Thoracic aorta (tissue), 2 donors: Measurements from ENCODE around the gene SELENOO. TPM values are rescaled to one million over a fixed set of nuclear protein-coding genes. Genes with fewer than 3 reads are reported as not detected.

Source experiments
- ATAC-seq: fragments of 150-250 bp; one replicate; pipeline ENCODE4 v1.8.0; 2017; ENCODE audit warnings: low read depth; ENCODE audit not compliant: insufficient number of reproducible peaks, low FRiP score
- DNase-seq: peaks from one replicate; pipeline ENCODE4 v3.0.0-alpha.2; 2020; ENCODE audit warnings: low spot score
- H3K27ac ChIP-seq, 2 donors: fragments of 200-600 bp; sonication (generic); 1 replicate in 1 of 2; 2 replicates in 1 of 2; pipeline ENCODE4 v1.5.1; 2016; ENCODE audit warnings: mild to moderate bottlenecking in 2 of 2, moderate library complexity in 2 of 2
- H3K27me3 ChIP-seq: fragments of 200-600 bp; sonication (generic); replicated peaks from 2 replicates; pipeline ENCODE4 v1.6.0; 2016; ENCODE audit warnings: mild to moderate bottlenecking; ENCODE audit not compliant: insufficient read depth
- H3K36me3 ChIP-seq: fragments of 200-600 bp; sonication (generic); one replicate; pipeline ENCODE4 v1.5.1; 2016
- H3K4me1 ChIP-seq, 2 donors: fragments of 200-600 bp; sonication (generic); 1 replicate in 1 of 2; 2 replicates in 1 of 2; pipeline versions ENCODE4 v1.5.1 to v1.6.0; 2016; ENCODE audit warnings: low read depth in 2 of 2, mild to moderate bottlenecking in 1 of 2; ENCODE audit not compliant: control insufficient read depth in 1 of 2
- H3K4me3 ChIP-seq: fragments of 200-600 bp; sonication (generic); 2 replicates; pipeline ENCODE4 v1.5.1; 2016; ENCODE audit warnings: mild to moderate bottlenecking
- H3K9me3 ChIP-seq: fragments of 200-600 bp; sonication (generic); 2 replicates; pipeline ENCODE4 v1.5.1; 2016
- total RNA-seq, 2 donors: library from RNA; depleted of rRNA; stranded (reverse); fragments of >200 nt; gene quantifications; one replicate each; pipeline versions ENCODE4 v1.1.0 to v1.2.3, GENCODE V29; 2016
- TF ChIP-seq, protein P1 (sequence below): fragments of 200-600 bp; sonication (generic); IDR thresholded peaks from one replicate; pipeline ENCODE4 v1.5.1; 2019; ENCODE audit warnings: antibody characterized with exemption

SELENOO gene
- total RNA-seq, 2 donors from 2014 or later, result 25.6 to 41.0 TPM

DNA sequence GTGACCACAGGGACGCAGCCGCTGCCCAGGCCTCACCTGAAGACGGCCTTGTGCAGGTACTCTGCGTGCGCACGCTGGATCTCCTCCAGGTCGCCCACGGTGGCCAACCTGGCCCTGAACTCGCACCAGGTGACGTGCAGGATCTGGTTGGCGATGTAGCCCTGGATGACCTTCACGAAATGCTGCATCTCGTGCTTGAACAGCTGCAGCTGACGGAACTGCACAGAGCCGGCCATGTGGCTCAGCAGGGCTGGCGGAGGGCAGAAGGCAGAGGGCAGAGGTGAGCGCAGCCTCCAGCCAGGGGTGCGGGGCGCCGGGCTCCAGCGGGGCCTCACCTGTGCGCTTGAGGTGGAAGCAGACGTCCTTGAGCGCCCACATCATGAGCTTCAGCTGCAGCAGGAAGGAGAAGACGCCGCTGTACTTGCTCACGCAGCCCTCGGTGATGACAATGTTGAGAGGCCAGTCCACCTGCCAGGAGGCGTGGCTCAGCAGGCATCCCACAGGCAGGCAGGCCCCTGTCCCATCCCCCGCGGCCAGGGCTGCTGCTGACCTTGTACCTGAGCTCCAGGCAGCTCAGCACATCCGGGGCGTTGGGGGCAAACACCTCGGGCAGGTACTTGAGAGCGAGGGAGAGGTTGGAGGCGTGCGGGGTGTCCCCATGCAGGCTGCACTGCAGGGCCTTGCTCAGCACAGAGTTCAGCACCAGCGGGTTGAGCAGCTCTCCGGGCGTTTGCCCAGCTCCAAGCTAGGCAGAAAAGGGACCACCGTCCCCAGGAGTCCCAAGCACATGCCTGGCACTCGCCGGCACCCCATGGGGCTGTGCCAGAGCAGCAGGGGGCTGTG, 17.6 kb downstream of the SELENOO start:
- Histone ChIP-seq H3K27ac (no peak overlapping the region), H3K27me3 (no peaks in the 10 kb centered on the region), H3K9me3 (no peaks in the 10 kb centered on the region), H3K4me1 (no peaks in the 10 kb centered on the region), H3K4me3 (no peak overlapping the region), H3K36me3 (peaks cover 58% of the 10 kb centered on the region)
- TF ChIP-seq, protein P1, sequence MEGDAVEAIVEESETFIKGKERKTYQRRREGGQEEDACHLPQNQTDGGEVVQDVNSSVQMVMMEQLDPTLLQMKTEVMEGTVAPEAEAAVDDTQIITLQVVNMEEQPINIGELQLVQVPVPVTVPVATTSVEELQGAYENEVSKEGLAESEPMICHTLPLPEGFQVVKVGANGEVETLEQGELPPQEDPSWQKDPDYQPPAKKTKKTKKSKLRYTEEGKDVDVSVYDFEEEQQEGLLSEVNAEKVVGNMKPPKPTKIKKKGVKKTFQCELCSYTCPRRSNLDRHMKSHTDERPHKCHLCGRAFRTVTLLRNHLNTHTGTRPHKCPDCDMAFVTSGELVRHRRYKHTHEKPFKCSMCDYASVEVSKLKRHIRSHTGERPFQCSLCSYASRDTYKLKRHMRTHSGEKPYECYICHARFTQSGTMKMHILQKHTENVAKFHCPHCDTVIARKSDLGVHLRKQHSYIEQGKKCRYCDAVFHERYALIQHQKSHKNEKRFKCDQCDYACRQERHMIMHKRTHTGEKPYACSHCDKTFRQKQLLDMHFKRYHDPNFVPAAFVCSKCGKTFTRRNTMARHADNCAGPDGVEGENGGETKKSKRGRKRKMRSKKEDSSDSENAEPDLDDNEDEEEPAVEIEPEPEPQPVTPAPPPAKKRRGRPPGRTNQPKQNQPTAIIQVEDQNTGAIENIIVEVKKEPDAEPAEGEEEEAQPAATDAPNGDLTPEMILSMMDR, result no peak
- ATAC-seq, result no peak
- no peak for DNase-seq

DNA sequence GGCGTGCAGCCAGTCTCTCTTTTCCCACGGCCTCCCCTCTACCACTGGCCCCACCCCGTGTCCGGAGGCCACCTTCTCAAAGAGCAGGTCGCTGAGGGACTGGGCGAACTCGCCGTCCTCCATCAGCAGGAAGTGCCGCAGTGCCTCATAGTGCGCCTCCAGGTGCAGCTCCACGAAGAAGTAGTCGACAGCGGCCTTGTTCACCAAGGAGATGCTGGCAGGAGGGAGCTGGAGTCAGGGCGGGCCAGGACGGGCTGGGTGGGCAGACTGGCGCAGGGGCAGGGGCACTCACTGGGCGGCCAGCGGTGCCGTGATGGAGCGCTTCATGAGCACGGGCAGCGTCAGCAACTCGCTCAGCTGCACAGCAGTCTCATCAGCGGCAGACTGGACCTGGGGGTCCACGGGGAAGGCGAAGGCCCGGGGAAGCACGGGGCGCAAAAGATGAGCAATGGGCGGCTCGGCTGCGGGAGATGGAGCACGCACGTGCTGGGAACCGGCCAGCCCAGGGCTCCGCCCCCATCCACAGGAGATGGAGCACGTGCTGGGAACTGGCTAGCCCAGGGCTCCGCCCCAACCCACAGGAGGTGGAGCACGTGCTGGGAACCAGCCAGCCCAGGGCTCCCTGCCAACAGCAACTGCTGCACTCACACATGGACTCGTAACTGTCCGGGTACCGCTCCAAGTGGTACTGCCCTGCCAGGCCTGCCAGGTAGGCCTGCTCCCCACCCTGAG, 18.4 kb downstream of the SELENOO start:
- Histone ChIP-seq H3K4me3 (no peak overlapping the region), H3K27ac (no peak overlapping the region), H3K36me3 (peaks cover 63% of the 10 kb centered on the region), H3K27me3 (no peaks in the 10 kb centered on the region), H3K4me1 (no peaks in the 10 kb centered on the region), H3K9me3 (no peaks in the 10 kb centered on the region)
- TF ChIP-seq, protein P1, result no peak
- no peak for DNase-seq
- no peak for ATAC-seq

GRCh38 chr22:50219800-50220602, 19.2 kb downstream of the SELENOO start:
- TF ChIP-seq, protein P1, result no peak
- Histone ChIP-seq H3K4me1 (no peaks in the 10 kb centered on the region), H3K27ac (no peak overlapping the region), H3K9me3 (no peaks in the 10 kb centered on the region), H3K36me3 (peaks cover 66% of the 10 kb centered on the region), H3K27me3 (no peaks in the 10 kb centered on the region), H3K4me3 (no peak overlapping the region)
- DNase-seq (no peak), ATAC-seq (no peak)

GRCh38 chr22:50220603-50221409, 20.0 kb downstream of the SELENOO start:
- ATAC-seq (no peak), DNase-seq (no peak)
- peaks cover 70% of the 10 kb centered on the region for H3K36me3 ChIP-seq
- no peak overlapping the region for H3K27ac ChIP-seq
- H3K4me1 ChIP-seq, result no peaks in the 10 kb centered on the region
- H3K4me3 ChIP-seq, result no peak overlapping the region
- TF ChIP-seq, protein P1, result no peak
- H3K9me3 ChIP-seq, result no peaks in the 10 kb centered on the region
- no peaks in the 10 kb centered on the region for H3K27me3 ChIP-seq
